ENCODE results near the gene CCDC137. TPM values are rescaled to one million over a fixed set of nuclear protein-coding genes. Genes with fewer than 3 reads are reported as not detected.

CCDC137 gene
- total and polyA plus RNA-seq, 2 of the 13 experiments (the other 11 are each of a cell fraction or from before 2014, with no cell fraction given): 14.6 to 39.1 TPM

DNA sequence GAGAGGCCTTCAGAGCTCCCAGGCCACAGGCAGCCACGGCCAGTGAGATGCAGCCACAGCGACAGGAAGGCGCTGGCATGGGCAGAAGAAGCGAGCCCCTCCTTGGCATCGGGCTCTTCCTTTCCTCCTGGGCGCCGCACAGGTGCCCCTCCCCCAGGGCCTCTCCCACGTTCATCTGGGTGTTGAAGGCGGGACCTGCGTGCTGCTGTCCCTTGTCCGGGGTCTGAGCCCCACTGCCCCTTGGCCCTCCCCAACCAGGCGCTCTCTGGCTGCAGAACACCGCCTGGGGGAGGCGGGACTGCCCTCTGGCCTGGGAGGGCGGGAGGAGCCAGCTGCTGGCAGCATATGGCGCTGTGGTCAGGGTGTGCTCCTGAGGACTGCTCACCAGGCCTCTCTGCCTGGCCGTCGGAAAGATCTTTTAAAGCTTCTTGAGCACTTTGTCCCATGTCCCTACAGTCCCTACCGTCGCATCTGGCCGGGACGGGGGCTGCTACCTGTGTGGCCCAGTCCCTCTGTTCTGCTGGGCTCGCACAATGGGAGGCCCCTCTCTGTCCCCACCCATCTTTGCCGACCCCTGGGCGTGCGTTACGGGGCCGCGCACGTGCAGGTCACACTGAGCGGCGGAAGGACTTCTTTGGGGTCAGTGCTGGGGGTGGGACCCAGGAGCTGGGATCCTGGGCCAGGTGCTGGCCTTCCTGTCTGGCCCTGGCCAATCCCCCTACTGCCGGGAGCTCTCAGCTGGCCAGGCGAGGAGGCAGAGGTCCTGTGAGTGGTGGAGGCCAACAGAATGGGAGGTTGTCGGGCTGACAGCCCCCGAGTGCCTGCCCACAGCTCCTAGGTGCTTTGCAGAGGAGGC lies 47.2 kb downstream of the CCDC137 start (continued):
- TF ChIP-seq, protein P1, sequence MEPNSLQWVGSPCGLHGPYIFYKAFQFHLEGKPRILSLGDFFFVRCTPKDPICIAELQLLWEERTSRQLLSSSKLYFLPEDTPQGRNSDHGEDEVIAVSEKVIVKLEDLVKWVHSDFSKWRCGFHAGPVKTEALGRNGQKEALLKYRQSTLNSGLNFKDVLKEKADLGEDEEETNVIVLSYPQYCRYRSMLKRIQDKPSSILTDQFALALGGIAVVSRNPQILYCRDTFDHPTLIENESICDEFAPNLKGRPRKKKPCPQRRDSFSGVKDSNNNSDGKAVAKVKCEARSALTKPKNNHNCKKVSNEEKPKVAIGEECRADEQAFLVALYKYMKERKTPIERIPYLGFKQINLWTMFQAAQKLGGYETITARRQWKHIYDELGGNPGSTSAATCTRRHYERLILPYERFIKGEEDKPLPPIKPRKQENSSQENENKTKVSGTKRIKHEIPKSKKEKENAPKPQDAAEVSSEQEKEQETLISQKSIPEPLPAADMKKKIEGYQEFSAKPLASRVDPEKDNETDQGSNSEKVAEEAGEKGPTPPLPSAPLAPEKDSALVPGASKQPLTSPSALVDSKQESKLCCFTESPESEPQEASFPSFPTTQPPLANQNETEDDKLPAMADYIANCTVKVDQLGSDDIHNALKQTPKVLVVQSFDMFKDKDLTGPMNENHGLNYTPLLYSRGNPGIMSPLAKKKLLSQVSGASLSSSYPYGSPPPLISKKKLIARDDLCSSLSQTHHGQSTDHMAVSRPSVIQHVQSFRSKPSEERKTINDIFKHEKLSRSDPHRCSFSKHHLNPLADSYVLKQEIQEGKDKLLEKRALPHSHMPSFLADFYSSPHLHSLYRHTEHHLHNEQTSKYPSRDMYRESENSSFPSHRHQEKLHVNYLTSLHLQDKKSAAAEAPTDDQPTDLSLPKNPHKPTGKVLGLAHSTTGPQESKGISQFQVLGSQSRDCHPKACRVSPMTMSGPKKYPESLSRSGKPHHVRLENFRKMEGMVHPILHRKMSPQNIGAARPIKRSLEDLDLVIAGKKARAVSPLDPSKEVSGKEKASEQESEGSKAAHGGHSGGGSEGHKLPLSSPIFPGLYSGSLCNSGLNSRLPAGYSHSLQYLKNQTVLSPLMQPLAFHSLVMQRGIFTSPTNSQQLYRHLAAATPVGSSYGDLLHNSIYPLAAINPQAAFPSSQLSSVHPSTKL (CRISPR knock-in tag; IDR thresholded peaks at IDR 0.05): peak; percentile 67
- TF ChIP-seq ZNF761 (CRISPR knock-in tag; conservative IDR thresholded peaks at IDR 0.05) (peak; percentile 63; the same call in 1 of the 2 replicates), SSRP1 (CRISPR knock-in tag; IDR thresholded peaks at IDR 0.05) (no peak; the same call in 1 of the 2 replicates), SMYD3 (CRISPR knock-in tag; IDR thresholded peaks at IDR 0.05) (peak; percentile 80; the same call in 1 of the 2 replicates), TOE1 (CRISPR knock-in tag; IDR thresholded peaks at IDR 0.05) (no peak; the same call in 1 of the 2 replicates), RFXAP (CRISPR knock-in tag; IDR thresholded peaks at IDR 0.05; ENCODE audit: borderline replicate concordance) (peak; percentile 70), YY1 (IDR thresholded peaks at IDR 0.05; ENCODE audit: insufficient read depth, insufficient replicate concordance, low read depth, low read length) (peak; percentile 77), KLF12 (CRISPR knock-in tag; IDR thresholded peaks at IDR 0.05; ENCODE audit: borderline replicate concordance) (peak; percentile 93), MLXIP (CRISPR knock-in tag; IDR thresholded peaks at IDR 0.05; ENCODE audit: borderline replicate concordance) (no peak), EHMT2 (IDR thresholded peaks at IDR 0.05; ENCODE audit: borderline replicate concordance, low read depth, low read length) (no peak), HNRNPUL1 (IDR thresholded peaks at IDR 0.05; ENCODE audit: low read depth, low read length) (no peak), ZNF800 (CRISPR knock-in tag; IDR thresholded peaks at IDR 0.05) (peak; percentile 41), NR1H2 (CRISPR knock-in tag; IDR thresholded peaks at IDR 0.05; ENCODE audit: borderline replicate concordance, low read depth) (no peak; the same call in 1 of the 2 replicates)
- TF ChIP-seq, protein P2, sequence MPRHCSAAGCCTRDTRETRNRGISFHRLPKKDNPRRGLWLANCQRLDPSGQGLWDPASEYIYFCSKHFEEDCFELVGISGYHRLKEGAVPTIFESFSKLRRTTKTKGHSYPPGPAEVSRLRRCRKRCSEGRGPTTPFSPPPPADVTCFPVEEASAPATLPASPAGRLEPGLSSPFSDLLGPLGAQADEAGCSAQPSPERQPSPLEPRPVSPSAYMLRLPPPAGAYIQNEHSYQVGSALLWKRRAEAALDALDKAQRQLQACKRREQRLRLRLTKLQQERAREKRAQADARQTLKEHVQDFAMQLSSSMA (CRISPR knock-in tag; IDR thresholded peaks at IDR 0.05): no peak
- TF ChIP-seq, protein P3, sequence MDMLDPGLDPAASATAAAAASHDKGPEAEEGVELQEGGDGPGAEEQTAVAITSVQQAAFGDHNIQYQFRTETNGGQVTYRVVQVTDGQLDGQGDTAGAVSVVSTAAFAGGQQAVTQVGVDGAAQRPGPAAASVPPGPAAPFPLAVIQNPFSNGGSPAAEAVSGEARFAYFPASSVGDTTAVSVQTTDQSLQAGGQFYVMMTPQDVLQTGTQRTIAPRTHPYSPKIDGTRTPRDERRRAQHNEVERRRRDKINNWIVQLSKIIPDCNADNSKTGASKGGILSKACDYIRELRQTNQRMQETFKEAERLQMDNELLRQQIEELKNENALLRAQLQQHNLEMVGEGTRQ (IDR thresholded peaks at IDR 0.05; ENCODE audit: low read depth, low read length): no peak
- TF ChIP-seq, protein P3 (CRISPR knock-in tag; IDR thresholded peaks at IDR 0.05; ENCODE audit: borderline replicate concordance): peak; percentile 64; the same call in 1 of the 2 replicates
